Measurements from ENCODE around the gene KRTAP4-4.
"Not testable (repeated sequence)": the region's sequence is repeated elsewhere in the genome, so short reads cannot be mapped to it uniquely, and the experiment has no call there.

KRTAP4-4 gene

GRCh38 chr17:41160648-41161047 lies at the start of gene KRTAP4-4:
Gene KRTAP4-4 (minus strand): TSS chr17:41160748. CDS start chr17:41160691, 57 bp downstream.
- DNase-seq (ENCODE audit: low spot score): no peak

GRCh38 chr17:41199421-41200078 lies 39.0 kb upstream of the KRTAP4-4 start:
- DNase-seq (ENCODE audit: low spot score): no peak

- DNase-seq (ENCODE audit: low spot score): no peak
These were observed 35.5 kb upstream of the KRTAP4-4 start for GRCh38 chr17:41196068-41196467.

GRCh38 chr17:41190328-41190727 lies 29.8 kb upstream of the KRTAP4-4 start:
- DNase-seq (ENCODE audit: low spot score): no peak

- not testable (repeated sequence) for DNase-seq (ENCODE audit: low spot score)
These were observed 29.3 kb upstream of the KRTAP4-4 start, which contains the start of gene KRTAP9-1 for GRCh38 chr17:41189837-41190318. Gene KRTAP9-1 (plus strand): TSS chr17:41189887. CDS start chr17:41189887, 0 bp downstream.

GRCh38 chr17:41186872-41187271 lies 26.3 kb upstream of the KRTAP4-4 start:
- no peak for DNase-seq (ENCODE audit: low spot score)

- DNase-seq (ENCODE audit: low spot score): no peak
These were observed 24.5 kb upstream of the KRTAP4-4 start for GRCh38 chr17:41185001-41185400.

- DNase-seq (ENCODE audit: low spot score): no peak
These were observed 24.0 kb upstream of the KRTAP4-4 start, which contains the start of gene KRTAP4-1 for GRCh38 chr17:41184480-41184961. Gene KRTAP4-1 (minus strand): TSS chr17:41184911. CDS start chr17:41184854, 57 bp downstream.

- DNase-seq (ENCODE audit: low spot score): no peak
These were observed 18.5 kb upstream of the KRTAP4-4 start for GRCh38 chr17:41178843-41179616.

- DNase-seq (ENCODE audit: low spot score): peak; percentile 26
These were observed 17.8 kb upstream of the KRTAP4-4 start for GRCh38 chr17:41178341-41178740.

GRCh38 chr17:41177727-41178271 lies 17.3 kb upstream of the KRTAP4-4 start, which contains the start of gene KRTAP4-2:
Gene KRTAP4-2 (minus strand): TSS chr17:41178221. CDS start chr17:41178164, 57 bp downstream.
- DNase-seq (ENCODE audit: low spot score): no peak

GRCh38 chr17:41176744-41177387 lies 16.3 kb upstream of the KRTAP4-4 start:
- DNase-seq (ENCODE audit: low spot score): peak; percentile 4

- DNase-seq (ENCODE audit: low spot score): no peak
These were observed 11.3 kb upstream of the KRTAP4-4 start for GRCh38 chr17:41171886-41172285.

- DNase-seq (ENCODE audit: low spot score): no peak
These were observed 7.6 kb upstream of the KRTAP4-4 start, which contains the start of gene KRTAP4-3 for GRCh38 chr17:41168121-41168520. Gene KRTAP4-3 (minus strand): TSS chr17:41168221. CDS start chr17:41168172, 49 bp downstream.

- DNase-seq (ENCODE audit: low spot score): no peak
These were observed 7.0 kb upstream of the KRTAP4-4 start for GRCh38 chr17:41167561-41167960.

- DNase-seq (ENCODE audit: low spot score): no peak
These were observed 3.3 kb upstream of the KRTAP4-4 start for GRCh38 chr17:41163828-41164227.

- not testable (repeated sequence) for DNase-seq (ENCODE audit: low spot score)
These were observed 358 bp downstream of the KRTAP4-4 start for GRCh38 chr17:41160190-41160589.

GRCh38 chr17:41153856-41154255 lies 6.7 kb downstream of the KRTAP4-4 start:
- DNase-seq (ENCODE audit: low spot score): peak; percentile 70

- no peak for DNase-seq (ENCODE audit: low spot score)
These were observed 9.0 kb downstream of the KRTAP4-4 start for GRCh38 chr17:41151525-41151924.

GRCh38 chr17:41150026-41150425 lies 10.5 kb downstream of the KRTAP4-4 start:
- DNase-seq (ENCODE audit: low spot score): no peak

- DNase-seq (ENCODE audit: low spot score): no peak
These were observed 10.9 kb downstream of the KRTAP4-4 start, which contains the start of gene KRTAP4-5 for GRCh38 chr17:41149652-41149985. Gene KRTAP4-5 (minus strand): TSS chr17:41149825. CDS start chr17:41149767, 58 bp downstream.
